Hepatocyte (in vitro differentiated cells): ENCODE results near the gene VPREB1. TPM values are rescaled to one million over a fixed set of nuclear protein-coding genes. Genes with fewer than 3 reads are reported as not detected.

Experiments used
- DNase-seq: peaks from one replicate; pipeline ENCODE4 v3.0.0-alpha.2; 2016; ENCODE audit warnings: low spot score
- H2AFZ ChIP-seq: fragments of 200-600 bp; sonication (generic); 2 replicates; pipeline ENCODE4 v1.6.0; 2016; ENCODE audit warnings: antibody characterized with exemption, mild to moderate bottlenecking
- H3K27ac ChIP-seq: fragments of 200-600 bp; sonication (generic); 2 replicates; pipeline ENCODE4 v1.5.1; 2016; ENCODE audit warnings: mild to moderate bottlenecking
- H3K27me3 ChIP-seq: fragments of 200-600 bp; sonication (generic); 2 replicates; pipeline ENCODE4 v1.6.1; 2016
- H3K36me3 ChIP-seq: fragments of 200-600 bp; sonication (generic); replicated peaks from 2 replicates; pipeline ENCODE4 v1.5.1; 2016; ENCODE audit warnings: low read depth; ENCODE audit not compliant: insufficient read depth
- H3K4me1 ChIP-seq: fragments of 200-600 bp; sonication (generic); 2 replicates; pipeline ENCODE4 v1.5.1; 2016; ENCODE audit warnings: mild to moderate bottlenecking, moderate library complexity; ENCODE audit not compliant: insufficient read depth
- H3K4me2 ChIP-seq: fragments of 200-600 bp; sonication (generic); 2 replicates; pipeline ENCODE4 v1.6.0; 2016
- H3K4me3 ChIP-seq: fragments of 200-600 bp; sonication (generic); 2 replicates; pipeline ENCODE4 v1.5.1; 2016; ENCODE audit warnings: mild to moderate bottlenecking
- H3K79me2 ChIP-seq: fragments of 200-600 bp; sonication (generic); 2 replicates; pipeline ENCODE4 v1.6.0; 2017; ENCODE audit warnings: mild to moderate bottlenecking
- H3K9me2 ChIP-seq: fragments of 200-600 bp; sonication (generic); replicated peaks from 2 replicates; pipeline ENCODE4 v1.6.0; 2017; ENCODE audit warnings: mild to moderate bottlenecking; ENCODE audit not compliant: insufficient read depth
- H3K9me3 ChIP-seq: fragments of 200-600 bp; sonication (generic); 2 replicates; pipeline ENCODE4 v1.5.1; 2016; ENCODE audit warnings: low read depth, mild to moderate bottlenecking
- H4K20me1 ChIP-seq: fragments of 200-600 bp; sonication (generic); 2 replicates; pipeline ENCODE4 v1.6.0; 2016; ENCODE audit warnings: mild to moderate bottlenecking; ENCODE audit not compliant: insufficient read depth, poor library complexity, severe bottlenecking
- EZH2 ChIP-seq: fragments of 200-600 bp; sonication (generic); IDR thresholded peaks from 2 replicates; pipeline ENCODE4 v1.6.1; 2016; ENCODE audit warnings: antibody characterized with exemption, mild to moderate bottlenecking, borderline replicate concordance
- EZH2phosphoT487 ChIP-seq: fragments of 200-600 bp; sonication (generic); IDR thresholded peaks from one replicate; pipeline ENCODE4 v1.6.1; 2018; ENCODE audit warnings: antibody characterized with exemption, mild to moderate bottlenecking, low read depth, moderate library complexity; ENCODE audit not compliant: unreplicated experiment, severe bottlenecking
- WGBS: methylation state at CpG from one replicate; pipeline ENCODE4 v1.1.6; 2016; ENCODE audit warnings: low lambda C conversion rate; ENCODE audit errors: missing lambda C conversion rate; 5-methylcytosine and 5-hydroxymethylcytosine counted together
- polyA plus RNA-seq: library from polyadenylated mRNA; unstranded; fragments of >200 nt; fragmentation: Nextera tagmentation; extraction: Ambion mirVana; gene quantifications from 2 replicates; pipeline ENCODE4 v1.2.1, GENCODE V29; 2016
- total RNA-seq: library from RNA; depleted of rRNA; stranded (reverse); fragments of >200 nt; gene quantifications from 2 replicates; pipeline ENCODE4 v1.2.3, GENCODE V29; 2014
- TF ChIP-seq, protein P1 (sequence below): fragments of 200-600 bp; sonication (generic); IDR thresholded peaks from 2 replicates; pipeline ENCODE4 v1.5.1; 2016; ENCODE audit warnings: antibody characterized with exemption, mild to moderate bottlenecking; ENCODE audit not compliant: poor library complexity

Gene VPREB1
- total and polyA plus RNA-seq, 2 experiments from 2014 or later = not detected

GRCh38 chr22:22196018-22196533 lies 48.5 kb upstream of the VPREB1 start:
- H2AFZ ChIP-seq = no peak overlapping the region
- DNase-seq = no peak
- no peaks in the 10 kb centered on the region for H3K9me2 ChIP-seq
- 67% methylated on average over 10 of the region's 11 CpGs for WGBS
- H3K79me2 ChIP-seq = no peaks in the 10 kb centered on the region
- H3K27ac ChIP-seq = no peak overlapping the region
- no peaks in the 10 kb centered on the region for H4K20me1 ChIP-seq
- H3K4me2 ChIP-seq = no peak overlapping the region
- H3K4me3 ChIP-seq = no peak overlapping the region
- H3K27me3 ChIP-seq = peaks cover 44% of the 10 kb centered on the region
- TF ChIP-seq EZH2phosphoT487 (no peak), EZH2 (no peak)
- TF ChIP-seq, protein P1, sequence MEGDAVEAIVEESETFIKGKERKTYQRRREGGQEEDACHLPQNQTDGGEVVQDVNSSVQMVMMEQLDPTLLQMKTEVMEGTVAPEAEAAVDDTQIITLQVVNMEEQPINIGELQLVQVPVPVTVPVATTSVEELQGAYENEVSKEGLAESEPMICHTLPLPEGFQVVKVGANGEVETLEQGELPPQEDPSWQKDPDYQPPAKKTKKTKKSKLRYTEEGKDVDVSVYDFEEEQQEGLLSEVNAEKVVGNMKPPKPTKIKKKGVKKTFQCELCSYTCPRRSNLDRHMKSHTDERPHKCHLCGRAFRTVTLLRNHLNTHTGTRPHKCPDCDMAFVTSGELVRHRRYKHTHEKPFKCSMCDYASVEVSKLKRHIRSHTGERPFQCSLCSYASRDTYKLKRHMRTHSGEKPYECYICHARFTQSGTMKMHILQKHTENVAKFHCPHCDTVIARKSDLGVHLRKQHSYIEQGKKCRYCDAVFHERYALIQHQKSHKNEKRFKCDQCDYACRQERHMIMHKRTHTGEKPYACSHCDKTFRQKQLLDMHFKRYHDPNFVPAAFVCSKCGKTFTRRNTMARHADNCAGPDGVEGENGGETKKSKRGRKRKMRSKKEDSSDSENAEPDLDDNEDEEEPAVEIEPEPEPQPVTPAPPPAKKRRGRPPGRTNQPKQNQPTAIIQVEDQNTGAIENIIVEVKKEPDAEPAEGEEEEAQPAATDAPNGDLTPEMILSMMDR = no peak
- H3K4me1 ChIP-seq = no peaks in the 10 kb centered on the region
- no peaks in the 10 kb centered on the region for H3K36me3 ChIP-seq
- H3K9me3 ChIP-seq = no peaks in the 10 kb centered on the region

DNA sequence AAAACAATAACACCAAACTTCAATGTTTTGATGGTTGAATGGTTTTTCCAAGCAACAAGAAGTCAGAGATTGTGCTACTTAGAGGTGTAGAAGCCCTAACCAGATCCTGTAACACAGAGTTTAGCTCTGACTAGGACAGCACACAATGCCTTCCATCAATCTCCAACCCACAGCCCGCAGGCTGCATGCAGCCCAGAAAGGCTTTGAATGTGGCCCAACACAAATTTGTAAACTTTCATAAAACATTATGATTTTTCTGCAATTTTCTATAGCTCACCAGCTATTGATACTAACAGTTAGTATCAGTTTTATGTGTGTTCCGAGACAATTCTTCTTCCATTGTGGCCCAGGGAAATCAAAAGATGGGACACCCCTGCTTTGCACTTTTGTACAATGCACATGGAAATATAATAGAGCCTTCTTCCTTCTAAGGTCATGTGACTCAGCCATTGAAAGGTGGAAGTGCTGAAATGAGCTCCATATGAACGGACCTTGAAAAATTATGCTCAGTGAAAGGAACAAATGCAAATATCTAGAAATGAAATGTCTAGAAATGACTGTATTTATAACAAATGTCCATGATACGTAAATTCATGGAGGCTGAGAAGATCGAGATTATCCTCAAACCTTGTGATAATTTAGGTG lies 47.6 kb upstream of the VPREB1 start:
- Histone ChIP-seq H3K27ac (no peak overlapping the region), H3K79me2 (no peaks in the 10 kb centered on the region), H2AFZ (no peak overlapping the region), H3K36me3 (no peaks in the 10 kb centered on the region), H3K4me1 (no peaks in the 10 kb centered on the region), H3K4me3 (no peak overlapping the region), H4K20me1 (no peaks in the 10 kb centered on the region), H3K4me2 (no peak overlapping the region), H3K27me3 (peaks cover 50% of the 10 kb centered on the region), H3K9me2 (no peaks in the 10 kb centered on the region), H3K9me3 (no peaks in the 10 kb centered on the region)
- TF ChIP-seq EZH2phosphoT487 (no peak), EZH2 (no peak)
- TF ChIP-seq, protein P1 = no peak
- 65% methylated on average over 5 of the region's 5 CpGs for WGBS
- DNase-seq = no peak

GRCh38 chr22:22197993-22198402 lies 46.6 kb upstream of the VPREB1 start:
- no peak overlapping the region for H3K4me2 ChIP-seq
- H2AFZ ChIP-seq = no peak overlapping the region
- no peaks in the 10 kb centered on the region for H4K20me1 ChIP-seq
- H3K36me3 ChIP-seq = no peaks in the 10 kb centered on the region
- H3K9me3 ChIP-seq = no peaks in the 10 kb centered on the region
- H3K4me3 ChIP-seq = no peak overlapping the region
- H3K79me2 ChIP-seq = no peaks in the 10 kb centered on the region
- DNase-seq = no peak
- no peaks in the 10 kb centered on the region for H3K4me1 ChIP-seq
- 74% methylated on average over 4 of the region's 4 CpGs for WGBS
- no peak for TF ChIP-seq EZH2
- TF ChIP-seq EZH2phosphoT487 = no peak
- TF ChIP-seq, protein P1 = no peak
- H3K27me3 ChIP-seq = peaks cover 53% of the 10 kb centered on the region
- no peak overlapping the region for H3K27ac ChIP-seq
- H3K9me2 ChIP-seq = no peaks in the 10 kb centered on the region
